Measurements from ENCODE around the gene RAD54L. TPM values are rescaled to one million over a fixed set of nuclear protein-coding genes. Genes with fewer than 3 reads are reported as not detected.
"Not testable (repeated sequence)": the region's sequence is repeated elsewhere in the genome, so short reads cannot be mapped to it uniquely, and the experiment has no call there.

Gene RAD54L
- total and polyA plus RNA-seq, 9 donors = 2.8 to 9.2 (median 7.8) TPM

DNA sequence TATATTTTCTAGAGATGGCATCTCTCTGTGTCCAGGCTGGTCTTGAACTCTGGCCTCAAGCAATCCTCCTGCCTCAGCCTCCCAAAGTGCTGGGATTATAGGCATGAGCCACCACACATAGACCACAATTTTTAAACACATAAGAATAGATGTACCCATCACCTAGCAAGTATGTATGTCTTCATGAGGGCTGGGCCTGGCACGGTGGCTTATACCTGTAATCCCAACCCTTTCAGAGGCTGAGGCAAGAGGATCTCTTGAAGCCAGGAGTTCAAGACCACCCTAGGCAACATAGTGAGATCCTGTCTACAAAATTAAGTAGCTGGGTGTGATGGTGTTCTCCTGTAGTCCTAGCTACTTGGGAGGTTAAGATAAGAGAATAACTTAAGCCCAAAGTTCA, 69.8 kb downstream of the RAD54L start:
- no peak overlapping the region for H3K4me3 ChIP-seq (ENCODE audit: low read length)
- 100% methylated on average over 1 of the region's 1 CpG for WGBS (ENCODE audit: insufficient coverage)
- no peaks in the 10 kb centered on the region for H3K27me3 ChIP-seq (ENCODE audit: control insufficient read depth, insufficient read depth, low read length)
- H3K9me3 ChIP-seq (replicated peaks; ENCODE audit: control insufficient read depth, low read depth, low read length) = no peaks in the 10 kb centered on the region
- no peak overlapping the region for H3K27ac ChIP-seq (ENCODE audit: low read length)
- H3K36me3 ChIP-seq (ENCODE audit: control insufficient read depth, insufficient read depth, low read length) = peaks cover 27% of the 10 kb centered on the region
- no peaks in the 10 kb centered on the region for H3K4me1 ChIP-seq (ENCODE audit: control insufficient read depth, insufficient read depth, low read length)
- DNase-seq = no peak

DNA sequence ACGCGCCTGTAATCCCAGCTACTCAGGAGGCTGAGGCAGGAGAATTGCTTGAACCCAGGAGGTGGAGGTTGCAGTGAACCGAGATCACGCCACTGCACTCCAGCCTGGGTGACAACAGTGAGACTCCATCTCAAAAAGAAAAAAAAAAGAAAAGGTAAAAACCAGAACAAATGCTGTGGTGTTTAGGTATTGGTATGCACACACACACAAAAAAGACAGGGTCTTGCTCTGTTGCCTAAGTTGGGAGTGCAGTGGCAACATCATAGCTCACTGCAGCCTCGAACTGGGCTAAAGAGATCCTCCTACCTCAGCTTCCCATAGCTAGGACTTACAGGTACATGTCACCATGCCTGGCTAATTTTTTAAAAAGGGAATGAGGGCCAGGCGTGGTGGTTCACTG, 71.7 kb downstream of the RAD54L start:
- not testable (repeated sequence) for H3K9me3 ChIP-seq (replicated peaks; ENCODE audit: control insufficient read depth, low read depth, low read length); H3K4me1 ChIP-seq (ENCODE audit: control insufficient read depth, insufficient read depth, low read length); DNase-seq

DNA sequence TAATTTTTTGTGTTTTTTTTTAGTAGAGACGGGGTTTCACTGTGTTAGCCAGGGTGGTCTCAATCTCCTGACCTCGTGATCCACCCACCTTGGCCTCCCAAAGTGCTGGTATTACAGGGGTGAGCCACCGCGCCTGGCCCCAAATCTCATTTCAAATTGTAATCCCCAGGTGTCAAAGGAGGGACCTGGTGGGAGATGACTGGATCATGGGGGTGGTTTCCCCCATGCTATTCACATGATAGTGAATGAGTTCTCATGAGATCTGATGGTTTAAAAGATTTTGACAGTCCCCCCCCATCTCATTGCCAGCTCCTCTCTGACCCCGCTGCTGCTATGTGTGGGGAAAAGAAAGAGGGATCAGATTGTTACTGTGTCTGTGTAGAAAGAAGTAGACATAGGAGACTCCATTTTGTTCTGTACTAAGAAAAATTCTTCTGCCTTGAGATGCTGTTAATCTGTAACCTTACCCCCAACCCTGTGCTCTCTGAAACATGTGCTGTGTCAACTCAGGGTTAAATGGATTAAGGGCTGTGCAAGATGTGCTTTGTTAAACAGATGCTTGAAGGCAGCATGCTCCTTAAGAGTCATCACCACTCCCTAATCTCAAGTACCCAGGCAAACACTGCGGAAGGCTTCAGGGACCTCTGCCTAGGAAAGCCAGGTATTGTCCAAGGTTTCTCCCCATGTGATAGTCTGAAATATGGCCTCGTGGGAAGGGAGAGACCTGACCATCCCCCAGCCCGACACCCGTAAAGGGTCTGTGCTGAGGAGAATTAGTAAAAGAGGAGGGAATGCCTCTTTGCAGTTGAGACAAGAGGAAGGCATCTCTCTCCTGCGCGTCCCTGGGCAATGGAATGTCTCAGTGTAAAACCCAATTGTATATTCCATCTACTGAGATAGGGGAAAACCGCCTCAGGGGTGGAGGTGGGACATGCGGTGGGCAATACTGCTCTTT, 72.7 kb downstream of the RAD54L start:
- not testable (repeated sequence) for H3K27me3 ChIP-seq (ENCODE audit: control insufficient read depth, insufficient read depth, low read length); H3K36me3 ChIP-seq (ENCODE audit: control insufficient read depth, insufficient read depth, low read length); H3K4me1 ChIP-seq (ENCODE audit: control insufficient read depth, insufficient read depth, low read length); H3K27ac ChIP-seq (ENCODE audit: low read length); H3K4me3 ChIP-seq (ENCODE audit: low read length); H3K9me3 ChIP-seq (replicated peaks; ENCODE audit: control insufficient read depth, low read depth, low read length); DNase-seq
- WGBS (ENCODE audit: insufficient coverage) = 92% methylated on average over 2 of the region's 13 CpGs

More for the DNA sequence above, 71.7 kb downstream of the RAD54L start:
- H3K4me3 ChIP-seq (ENCODE audit: low read length); H3K27me3 ChIP-seq (ENCODE audit: control insufficient read depth, insufficient read depth, low read length); H3K27ac ChIP-seq (ENCODE audit: low read length): not testable (repeated sequence)
- H3K36me3 ChIP-seq (ENCODE audit: control insufficient read depth, insufficient read depth, low read length) = peaks cover 15% of the 10 kb centered on the region
- WGBS (ENCODE audit: insufficient coverage) = 89% methylated on average over 1 of the region's 6 CpGs

DNA sequence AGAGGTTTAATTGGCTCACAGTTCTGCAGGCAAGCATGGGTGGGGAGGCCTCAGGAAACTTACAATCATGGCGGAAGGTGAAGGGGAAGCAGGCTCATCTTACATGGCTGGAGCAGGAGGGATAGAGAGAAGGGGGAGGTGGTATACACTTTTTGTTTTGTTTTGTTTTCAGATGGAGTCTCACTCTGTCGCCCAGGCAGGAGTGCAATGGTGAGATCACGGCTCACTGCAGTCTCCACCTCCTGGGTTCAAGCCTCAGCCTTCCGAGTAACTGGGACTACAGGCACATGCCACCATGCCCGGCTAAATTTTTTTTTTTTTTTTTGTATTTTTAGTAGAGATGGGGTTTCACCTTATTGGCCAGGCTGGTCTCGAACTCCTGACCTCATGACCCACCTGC, 74.6 kb downstream of the RAD54L start:
- not testable (repeated sequence) for DNase-seq; H3K36me3 ChIP-seq (ENCODE audit: control insufficient read depth, insufficient read depth, low read length); H3K27me3 ChIP-seq (ENCODE audit: control insufficient read depth, insufficient read depth, low read length); H3K9me3 ChIP-seq (replicated peaks; ENCODE audit: control insufficient read depth, low read depth, low read length); H3K27ac ChIP-seq (ENCODE audit: low read length); H3K4me3 ChIP-seq (ENCODE audit: low read length); H3K4me1 ChIP-seq (ENCODE audit: control insufficient read depth, insufficient read depth, low read length)
- WGBS (ENCODE audit: insufficient coverage) = 98% methylated on average over 4 of the region's 6 CpGs

DNA sequence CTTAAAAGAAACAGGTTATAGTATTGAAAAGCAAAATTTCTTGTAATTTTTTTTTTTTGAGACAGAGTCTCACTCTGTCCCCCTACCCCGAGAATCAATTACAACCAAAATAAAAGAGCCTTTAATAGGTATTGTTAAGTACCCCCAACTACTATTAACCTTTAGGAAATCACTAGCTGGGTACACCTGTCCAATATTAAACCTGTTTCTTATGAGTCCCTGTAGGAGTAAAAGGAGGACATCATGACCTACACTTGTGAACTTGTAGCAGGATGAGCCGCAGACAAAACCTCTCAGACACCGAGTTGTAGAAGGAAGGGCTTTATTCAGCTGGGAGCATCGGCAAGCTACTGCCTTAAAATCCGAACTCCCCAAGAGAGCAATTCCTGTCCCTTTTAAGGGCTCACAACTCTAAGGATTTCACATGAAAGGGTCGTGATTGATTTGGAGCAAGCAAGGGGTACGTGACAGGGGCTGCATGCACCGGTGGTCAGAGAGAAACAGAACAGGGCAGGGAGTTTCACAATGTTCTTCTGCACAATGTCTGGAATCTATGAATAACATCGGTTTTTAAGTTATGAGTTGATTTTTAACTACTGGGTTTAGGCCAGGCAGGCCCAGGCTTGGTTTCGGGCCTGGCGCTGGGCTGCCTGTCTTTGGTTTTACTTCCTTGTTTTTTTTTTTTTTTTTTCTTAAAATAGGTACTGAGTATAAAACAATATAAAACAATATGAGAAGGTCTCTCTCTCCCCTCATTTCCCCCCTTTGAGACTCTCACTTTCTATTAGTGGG, 77.9 kb downstream of the RAD54L start:
- not testable (repeated sequence) for DNase-seq; H3K27ac ChIP-seq (ENCODE audit: low read length); H3K4me1 ChIP-seq (ENCODE audit: control insufficient read depth, insufficient read depth, low read length); H3K4me3 ChIP-seq (ENCODE audit: low read length); H3K36me3 ChIP-seq (ENCODE audit: control insufficient read depth, insufficient read depth, low read length); H3K9me3 ChIP-seq (replicated peaks; ENCODE audit: control insufficient read depth, low read depth, low read length); H3K27me3 ChIP-seq (ENCODE audit: control insufficient read depth, insufficient read depth, low read length)
- WGBS (ENCODE audit: insufficient coverage) = 90% methylated on average over 2 of the region's 11 CpGs

Other genes starting within 250 kb of the RAD54L start
- gene PIK3R3, start 115.1 kb upstream of the RAD54L start, total RNA-seq = 8.1 TPM
- gene PIK3R3, start 115.1 kb upstream of the RAD54L start, polyA plus RNA-seq (ENCODE audit: insufficient read depth in 1 of 8, insufficient read length in 8 of 8, low replicate concordance in 1 of 8) = 10 to 100 TPM; 11.7 to 18.3 (median 13.9) TPM
- gene TSPAN1, start 72.7 kb upstream of the RAD54L start, total RNA-seq = not detected
- gene TSPAN1, start 72.7 kb upstream of the RAD54L start, polyA plus RNA-seq (ENCODE audit: insufficient read depth in 1 of 8, insufficient read length in 8 of 8, low replicate concordance in 1 of 8) = 1 to 10 TPM in 1 of 8 donors, under 1 TPM in 6, not detected in 1; 0.31 to 1.7 (median 0.51) TPM
- gene P3R3URF, start 71.3 kb upstream of the RAD54L start, total RNA-seq = not detected
- gene P3R3URF, start 71.3 kb upstream of the RAD54L start, polyA plus RNA-seq (ENCODE audit: insufficient read depth in 1 of 8, insufficient read length in 8 of 8, low replicate concordance in 1 of 8) = not detected
- 65.5 TPM for gene POMGNT1, start 49.3 kb upstream of the RAD54L start, total RNA-seq
- 10 to 100 TPM; 45.3 to 56.5 (median 49.1) TPM for gene POMGNT1, start 49.3 kb upstream of the RAD54L start, polyA plus RNA-seq (ENCODE audit: insufficient read depth in 1 of 8, insufficient read length in 8 of 8, low replicate concordance in 1 of 8)
- gene LURAP1, start 44.4 kb upstream of the RAD54L start, total RNA-seq = 1.4 TPM
- gene LURAP1, start 44.4 kb upstream of the RAD54L start, polyA plus RNA-seq (ENCODE audit: insufficient read depth in 1 of 8, insufficient read length in 8 of 8, low replicate concordance in 1 of 8) = 1 to 10 TPM in 5 of 8 donors, under 1 TPM in 3; 0.58 to 1.2 (median 1.0) TPM
- 49.5 TPM for gene LRRC41, start 55.9 kb downstream of the RAD54L start, total RNA-seq
- gene LRRC41, start 55.9 kb downstream of the RAD54L start, polyA plus RNA-seq (ENCODE audit: insufficient read depth in 1 of 8, insufficient read length in 8 of 8, low replicate concordance in 1 of 8) = 10 to 100 TPM; 50.7 to 65.5 (median 59.8) TPM
- 415 TPM for gene UQCRH, start 55.9 kb downstream of the RAD54L start, total RNA-seq
- 100 to 1,000 TPM; 288 to 407 (median 337) TPM for gene UQCRH, start 55.9 kb downstream of the RAD54L start, polyA plus RNA-seq (ENCODE audit: insufficient read depth in 1 of 8, insufficient read length in 8 of 8, low replicate concordance in 1 of 8)
- gene NSUN4, start 93.0 kb downstream of the RAD54L start, total RNA-seq = 9.0 TPM
- gene NSUN4, start 93.0 kb downstream of the RAD54L start, polyA plus RNA-seq (ENCODE audit: insufficient read depth in 1 of 8, insufficient read length in 8 of 8, low replicate concordance in 1 of 8) = 10 to 100 TPM; 10.6 to 15.5 (median 12.4) TPM
- 12.6 TPM for gene FAAH, start 146.6 kb downstream of the RAD54L start, total RNA-seq
- gene FAAH, start 146.6 kb downstream of the RAD54L start, polyA plus RNA-seq (ENCODE audit: insufficient read depth in 1 of 8, insufficient read length in 8 of 8, low replicate concordance in 1 of 8) = 10 to 100 TPM in 7 of 8 donors, 1 to 10 TPM in 1; 9.7 to 25.8 (median 18.0) TPM
- gene DMBX1, start 242.1 kb downstream of the RAD54L start, total RNA-seq = not detected
- under 1 TPM in 2 of 8 donors, not detected in 6; 0.06 to 0.12 TPM for gene DMBX1, start 242.1 kb downstream of the RAD54L start, polyA plus RNA-seq (ENCODE audit: insufficient read depth in 1 of 8, insufficient read length in 8 of 8, low replicate concordance in 1 of 8)